Natural killer cell (primary cell): ENCODE measurements around the gene ATP11A. TPM values are rescaled to one million over a fixed set of nuclear protein-coding genes. Genes with fewer than 3 reads are reported as not detected.

Experiments
- ATAC-seq, 3 donors: fragments of 150-1000 bp in 2 of 3; fragments of 200-7000 bp in 1 of 3; cut with Tn5 transposase; 1 replicate in 1 of 3; 2 replicates in 2 of 3; pipeline ENCODE4 v1.10.0; 2021; ENCODE audit warnings: mild to moderate bottlenecking in 2 of 3, moderate library complexity in 2 of 3
- DNase-seq, 2 donors: peaks; one replicate each; pipeline versions ENCODE4 v3.0.0 to v3.0.0-alpha.2; 2013 to 2021; ENCODE audit warnings: mixed read lengths in 1 of 2
- H3K27ac ChIP-seq: one replicate; pipeline ENCODE4 v1.5.1; 2013; ENCODE audit warnings: mild to moderate bottlenecking, low read length
- H3K27me3 ChIP-seq: one replicate; pipeline ENCODE4 v1.6.1; 2013; ENCODE audit warnings: low read length; ENCODE audit not compliant: control insufficient read depth, insufficient read depth
- H3K36me3 ChIP-seq: one replicate; pipeline ENCODE4 v1.6.1; 2013; ENCODE audit warnings: low read length; ENCODE audit not compliant: control insufficient read depth, insufficient read depth
- H3K4me1 ChIP-seq: one replicate; pipeline ENCODE4 v1.6.1; 2013; ENCODE audit warnings: low read length; ENCODE audit not compliant: control insufficient read depth, insufficient read depth
- H3K4me3 ChIP-seq: one replicate; pipeline ENCODE4 v1.5.1; 2013; ENCODE audit warnings: low read length
- H3K9me3 ChIP-seq: one replicate; pipeline ENCODE4 v1.6.1; 2013; ENCODE audit warnings: low read length; ENCODE audit not compliant: control insufficient read depth, insufficient read depth
- H3K27ac Mint-ChIP-seq, 2 donors: one replicate each; pipeline ENCODE4 v1.8.0; 2022; ENCODE audit warnings: mild to moderate bottlenecking in 2 of 2, mixed read lengths in 2 of 2, moderate library complexity in 1 of 2
- H3K27me3 Mint-ChIP-seq, 2 donors: one replicate each; pipeline ENCODE4 v1.8.0; 2022; ENCODE audit warnings: low read depth in 2 of 2, mixed read lengths in 2 of 2
- H3K36me3 Mint-ChIP-seq: one replicate; pipeline ENCODE4 v1.8.0; 2022; ENCODE audit warnings: mixed read lengths
- H3K4me1 Mint-ChIP-seq, 2 donors: one replicate each; pipeline ENCODE4 v1.8.0; 2022; ENCODE audit warnings: mixed read lengths in 2 of 2
- H3K4me3 Mint-ChIP-seq: one replicate; pipeline ENCODE4 v1.8.0; 2022; ENCODE audit warnings: mild to moderate bottlenecking, moderate library complexity, mixed read lengths
- H3K9me3 Mint-ChIP-seq, 2 donors: one replicate each; pipeline ENCODE4 v1.8.0; 2022; ENCODE audit warnings: mixed read lengths in 2 of 2
- WGBS: methylation state at CpG from one replicate; pipeline ENCODE4 v1.1.7; 2013; ENCODE audit warnings: missing lambda C conversion rate; ENCODE audit not compliant: insufficient coverage; 5-methylcytosine and 5-hydroxymethylcytosine counted together
- intact Hi-C: fragments of 100-400 bp; cut with micrococcal nuclease; formaldehyde crosslinking; loops from one replicate; pipeline ENCODE4 v1.14.2; 2022
- total RNA-seq, 4 donors: library from RNA; stranded (reverse); fragments of 120-200 nt in 1 of 4; gene quantifications; one replicate each; pipeline versions ENCODE4 v1.2.3 to v1.2.4, GENCODE V29; 2013 to 2022
- TF ChIP-seq, protein P1 (sequence below): fragments of 200-600 bp; IDR thresholded peaks from one replicate; pipeline ENCODE4 v1.8.0; 2022; ENCODE audit warnings: antibody characterized with exemption

ATP11A gene
- total RNA-seq, 3 donors from 2014 or later (not counting 1 experiment from before 2014, with no cell fraction given), result 47.1 to 68.6 (median 50.7) TPM

DNA sequence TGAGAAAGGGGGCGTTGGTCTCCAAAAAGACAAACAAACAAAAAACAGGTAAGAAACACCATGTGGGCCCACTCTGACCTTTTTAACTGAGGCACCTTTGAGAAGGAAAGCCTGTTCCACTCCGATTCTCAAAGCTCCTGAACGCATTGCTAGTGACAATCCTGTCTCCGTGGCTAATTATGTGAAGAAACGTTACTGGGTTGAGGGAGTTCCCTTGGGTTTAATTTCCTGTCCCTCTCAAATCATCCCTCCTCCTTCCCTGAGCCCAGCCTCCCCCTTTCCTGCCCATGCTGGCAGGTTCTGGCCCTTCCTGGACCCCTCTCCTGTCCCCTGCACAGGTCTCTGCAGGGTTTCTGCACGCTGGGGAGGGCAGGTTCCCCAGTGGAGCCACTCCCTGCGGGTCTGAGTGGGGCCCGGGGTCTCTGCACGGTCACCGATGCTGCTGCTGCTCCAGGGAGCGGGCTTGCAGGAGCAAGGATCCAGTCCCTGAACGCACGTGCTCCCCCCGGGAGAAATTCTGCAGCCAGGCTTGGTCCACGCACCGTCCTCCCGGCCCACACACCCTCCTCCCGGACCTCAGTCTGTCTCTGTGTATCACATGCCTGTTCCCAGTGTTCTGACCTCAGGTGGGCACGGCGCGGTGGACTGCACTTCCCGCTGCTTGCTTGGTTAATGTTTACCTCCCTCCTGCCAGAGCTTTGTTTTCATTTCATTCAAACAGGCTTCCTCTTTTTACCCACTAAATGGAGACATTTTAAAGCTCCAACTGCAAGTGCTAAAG is 202.8 kb downstream of the ATP11A start:
- peak overlapping the region; percentile 9 for H3K4me3 Mint-ChIP-seq
- DNase-seq, result no peak

GRCh38 chr13:112893207-112893569 is 203.3 kb downstream of the ATP11A start:
- peaks cover 7 to 20% of the 10 kb centered on the region in 2 donors for H3K4me1 Mint-ChIP-seq
- no peak overlapping the region for H3K27ac ChIP-seq
- intact Hi-C loops, result no loop called here
- H3K36me3 ChIP-seq, result no peaks in the 10 kb centered on the region
- TF ChIP-seq, protein P1, sequence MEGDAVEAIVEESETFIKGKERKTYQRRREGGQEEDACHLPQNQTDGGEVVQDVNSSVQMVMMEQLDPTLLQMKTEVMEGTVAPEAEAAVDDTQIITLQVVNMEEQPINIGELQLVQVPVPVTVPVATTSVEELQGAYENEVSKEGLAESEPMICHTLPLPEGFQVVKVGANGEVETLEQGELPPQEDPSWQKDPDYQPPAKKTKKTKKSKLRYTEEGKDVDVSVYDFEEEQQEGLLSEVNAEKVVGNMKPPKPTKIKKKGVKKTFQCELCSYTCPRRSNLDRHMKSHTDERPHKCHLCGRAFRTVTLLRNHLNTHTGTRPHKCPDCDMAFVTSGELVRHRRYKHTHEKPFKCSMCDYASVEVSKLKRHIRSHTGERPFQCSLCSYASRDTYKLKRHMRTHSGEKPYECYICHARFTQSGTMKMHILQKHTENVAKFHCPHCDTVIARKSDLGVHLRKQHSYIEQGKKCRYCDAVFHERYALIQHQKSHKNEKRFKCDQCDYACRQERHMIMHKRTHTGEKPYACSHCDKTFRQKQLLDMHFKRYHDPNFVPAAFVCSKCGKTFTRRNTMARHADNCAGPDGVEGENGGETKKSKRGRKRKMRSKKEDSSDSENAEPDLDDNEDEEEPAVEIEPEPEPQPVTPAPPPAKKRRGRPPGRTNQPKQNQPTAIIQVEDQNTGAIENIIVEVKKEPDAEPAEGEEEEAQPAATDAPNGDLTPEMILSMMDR, result no peak
- H3K36me3 Mint-ChIP-seq, result no peaks in the 10 kb centered on the region
- H3K4me1 ChIP-seq, result peaks cover 23% of the 10 kb centered on the region
- no peak overlapping the region for H3K27ac Mint-ChIP-seq
- no peak for ATAC-seq
- 76% methylated on average over 7 of the region's 7 CpGs for WGBS
- H3K27me3 Mint-ChIP-seq, result peaks cover 11 to 15% of the 10 kb centered on the region in 2 donors
- DNase-seq, result no peak
- no peaks in the 10 kb centered on the region for H3K9me3 Mint-ChIP-seq
- no peaks in the 10 kb centered on the region for H3K9me3 ChIP-seq
- peaks cover 13% of the 10 kb centered on the region for H3K27me3 ChIP-seq
- no peak overlapping the region for H3K4me3 ChIP-seq
- peak overlapping the region; percentile 21 for H3K4me3 Mint-ChIP-seq

More for the DNA sequence above, 202.8 kb downstream of the ATP11A start:
- ATAC-seq, result no peak
- Mint-ChIP-seq H3K9me3 (no peaks in the 10 kb centered on the region), H3K36me3 (no peaks in the 10 kb centered on the region), H3K4me1 (peaks cover 7 to 20% of the 10 kb centered on the region in 2 donors), H3K27ac (no peak overlapping the region), H3K27me3 (peaks cover 11 to 15% of the 10 kb centered on the region in 2 donors)
- 19% methylated on average over 20 of the region's 22 CpGs for WGBS
- Histone ChIP-seq H3K27me3 (peaks cover 13% of the 10 kb centered on the region), H3K36me3 (no peaks in the 10 kb centered on the region), H3K9me3 (no peaks in the 10 kb centered on the region), H3K4me1 (peaks cover 23% of the 10 kb centered on the region), H3K4me3 (no peak overlapping the region), H3K27ac (no peak overlapping the region)
- TF ChIP-seq, protein P1, result no peak
- intact Hi-C loops, result no loop called here

DNA sequence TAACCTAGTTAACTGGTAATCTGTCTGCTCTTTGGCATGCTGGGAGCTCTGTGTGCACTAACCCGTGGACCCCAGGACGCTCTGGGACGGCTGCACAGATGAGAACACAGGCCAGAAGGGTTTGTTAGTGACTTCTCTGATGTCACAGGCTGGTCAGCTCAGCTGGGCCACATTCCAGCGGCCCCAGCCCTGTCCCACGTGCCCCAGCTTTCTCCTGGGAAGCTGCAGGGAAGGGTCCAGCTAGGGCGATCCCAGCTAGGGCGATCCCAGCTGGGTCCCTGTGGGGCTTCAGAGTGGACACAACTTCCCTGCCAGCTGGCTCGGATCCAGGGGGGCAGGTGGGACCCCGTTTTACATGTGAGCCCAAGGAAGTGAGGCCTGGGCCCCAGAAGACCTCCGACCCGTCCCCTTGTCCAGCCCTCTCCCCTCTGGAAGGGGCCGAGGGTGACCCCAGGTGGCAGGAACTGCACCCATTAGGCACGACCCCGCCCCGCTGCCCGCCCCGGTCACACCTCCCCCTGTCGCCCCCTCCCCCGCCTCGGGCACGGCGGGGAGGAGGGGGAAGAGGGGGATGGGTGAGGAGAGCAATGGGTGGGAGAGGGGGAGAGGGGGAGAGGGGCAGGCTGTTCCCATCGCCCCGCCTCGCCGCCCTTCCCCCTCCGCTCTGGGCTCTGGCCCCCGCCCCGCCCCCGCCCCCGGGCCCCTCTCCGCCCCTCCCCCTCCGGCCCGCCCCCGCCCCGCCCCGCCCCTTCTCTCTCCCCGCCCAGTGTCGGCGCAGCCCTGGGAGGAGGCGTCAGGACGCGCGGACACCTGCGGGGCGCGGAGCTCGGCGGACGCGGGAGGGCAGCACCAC is 204.0 kb downstream of the ATP11A start:
- 23% methylated on average over 22 of the region's 51 CpGs for WGBS
- no peaks in the 10 kb centered on the region for H3K9me3 Mint-ChIP-seq
- intact Hi-C loops, result no loop called here
- peaks cover 7 to 20% of the 10 kb centered on the region in 2 donors for H3K4me1 Mint-ChIP-seq
- DNase-seq (peak in 1 of 2 donors; percentile 58), ATAC-seq (peak in 2 of 3 donors; percentile 63 to 79)
- Histone ChIP-seq H3K27ac (no peak overlapping the region), H3K4me1 (peaks cover 23% of the 10 kb centered on the region), H3K4me3 (no peak overlapping the region), H3K27me3 (peaks cover 13% of the 10 kb centered on the region), H3K9me3 (no peaks in the 10 kb centered on the region), H3K36me3 (no peaks in the 10 kb centered on the region)
- TF ChIP-seq, protein P1, result no peak
- H3K4me3 Mint-ChIP-seq, result peak overlapping the region; percentile 42
- H3K27ac Mint-ChIP-seq, result no peak overlapping the region
- H3K27me3 Mint-ChIP-seq, result peaks cover 14 to 15% of the 10 kb centered on the region in 2 donors
- no peaks in the 10 kb centered on the region for H3K36me3 Mint-ChIP-seq
